DMS53 treated with DMSO at 0.1 percent for 48 hours (cell line): ENCODE data around the gene SNAI3.

ENCODE experiments used
- DNase-seq: peaks from one replicate; lab custom pipeline; 2025; ENCODE audit not compliant: unreplicated experiment; lab: John Stamatoyannopoulos, UW

SNAI3 gene

DNA sequence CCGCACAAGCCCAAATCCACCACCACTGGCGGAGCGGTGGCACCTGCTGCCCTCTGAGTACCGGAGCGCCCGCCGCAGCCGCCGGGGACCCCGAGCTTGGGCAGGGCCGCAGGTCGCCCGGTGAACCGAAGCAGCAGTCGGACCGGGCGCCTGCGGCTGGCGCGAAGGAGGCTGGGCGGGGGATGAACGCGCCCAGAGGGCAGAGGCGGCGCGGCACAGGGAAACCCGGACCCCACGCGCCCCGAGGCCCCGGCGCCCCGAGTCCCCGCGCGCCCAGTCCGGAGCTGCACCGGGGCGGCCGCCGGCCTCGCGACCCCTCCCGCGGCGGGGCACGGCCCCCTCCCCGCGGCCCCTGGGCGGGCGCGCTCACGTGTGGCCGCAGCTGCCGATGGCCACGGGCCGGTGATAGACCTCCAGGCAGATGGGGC is 19.5 kb upstream of the SNAI3 start:
- DNase-seq: no peak

DNA sequence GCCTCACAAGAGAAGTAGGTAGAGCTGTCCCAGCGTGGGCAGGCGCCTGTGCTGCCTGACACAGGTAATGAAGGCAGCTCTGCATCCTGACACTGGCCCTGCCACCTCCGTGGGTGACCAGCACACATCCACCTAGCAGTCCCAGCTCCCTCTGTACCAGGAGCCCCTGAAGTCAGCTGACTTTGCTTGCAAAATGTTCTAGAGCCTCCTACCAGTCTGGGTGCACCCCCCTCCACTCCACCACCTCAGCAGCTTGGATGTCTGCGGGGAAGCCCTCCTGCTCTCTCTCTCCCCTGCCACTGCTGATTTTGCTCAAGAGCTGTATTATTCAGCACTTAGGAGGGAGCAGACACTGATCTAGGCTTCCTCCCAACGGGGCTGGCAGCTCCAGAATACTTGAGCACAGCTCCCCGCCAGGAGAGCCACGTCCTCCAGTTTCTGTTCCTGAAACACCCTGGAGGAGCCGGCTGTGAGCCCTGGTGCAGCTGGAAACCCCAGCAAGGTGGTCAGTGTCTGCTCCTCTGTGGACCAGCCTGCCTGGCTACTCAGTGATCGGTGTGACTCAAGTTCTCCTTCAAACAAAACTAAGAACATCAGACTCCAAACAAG is 18.9 kb upstream of the SNAI3 start:
- DNase-seq: no peak

DNA sequence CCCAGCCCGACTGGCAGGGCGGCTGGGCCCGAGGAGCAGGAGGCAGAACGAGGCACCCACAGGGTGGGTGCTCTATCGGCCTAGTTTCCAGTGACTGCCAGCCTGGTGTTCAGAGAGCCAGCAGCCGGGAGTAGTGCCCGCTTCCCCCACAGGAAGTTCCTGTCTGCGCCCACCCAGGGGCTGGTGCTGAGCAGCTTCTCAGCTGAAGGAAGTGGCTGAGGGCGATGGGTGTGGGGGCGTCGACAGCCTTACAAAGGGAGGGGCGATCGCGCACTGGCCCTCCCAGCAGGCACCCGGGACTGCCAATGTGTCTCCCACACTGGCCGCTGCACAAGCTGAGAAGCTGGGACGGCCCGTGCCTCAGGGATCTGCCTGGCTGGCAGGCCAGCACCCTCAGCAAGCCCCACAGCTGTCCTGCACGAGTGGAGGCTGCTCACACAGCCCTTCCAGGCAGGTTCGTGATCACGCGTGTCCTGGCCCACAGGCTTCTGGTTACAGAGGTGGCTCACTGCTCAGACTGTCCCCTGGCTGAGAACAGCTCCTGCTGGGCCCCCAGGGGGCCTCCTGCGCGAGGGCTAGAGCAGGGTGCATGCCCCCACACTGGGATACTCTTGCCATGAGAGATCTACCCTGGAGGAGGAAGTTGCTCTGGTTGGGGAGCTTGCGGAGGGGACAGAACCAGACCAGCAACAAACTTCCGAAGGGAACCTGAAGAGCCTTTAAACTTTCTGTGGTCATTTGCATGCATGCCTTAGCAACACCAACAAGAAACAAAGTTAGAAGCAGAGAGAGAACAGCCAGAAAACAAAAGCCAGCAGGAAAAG is 17.4 kb upstream of the SNAI3 start:
- no peak for DNase-seq

DNA sequence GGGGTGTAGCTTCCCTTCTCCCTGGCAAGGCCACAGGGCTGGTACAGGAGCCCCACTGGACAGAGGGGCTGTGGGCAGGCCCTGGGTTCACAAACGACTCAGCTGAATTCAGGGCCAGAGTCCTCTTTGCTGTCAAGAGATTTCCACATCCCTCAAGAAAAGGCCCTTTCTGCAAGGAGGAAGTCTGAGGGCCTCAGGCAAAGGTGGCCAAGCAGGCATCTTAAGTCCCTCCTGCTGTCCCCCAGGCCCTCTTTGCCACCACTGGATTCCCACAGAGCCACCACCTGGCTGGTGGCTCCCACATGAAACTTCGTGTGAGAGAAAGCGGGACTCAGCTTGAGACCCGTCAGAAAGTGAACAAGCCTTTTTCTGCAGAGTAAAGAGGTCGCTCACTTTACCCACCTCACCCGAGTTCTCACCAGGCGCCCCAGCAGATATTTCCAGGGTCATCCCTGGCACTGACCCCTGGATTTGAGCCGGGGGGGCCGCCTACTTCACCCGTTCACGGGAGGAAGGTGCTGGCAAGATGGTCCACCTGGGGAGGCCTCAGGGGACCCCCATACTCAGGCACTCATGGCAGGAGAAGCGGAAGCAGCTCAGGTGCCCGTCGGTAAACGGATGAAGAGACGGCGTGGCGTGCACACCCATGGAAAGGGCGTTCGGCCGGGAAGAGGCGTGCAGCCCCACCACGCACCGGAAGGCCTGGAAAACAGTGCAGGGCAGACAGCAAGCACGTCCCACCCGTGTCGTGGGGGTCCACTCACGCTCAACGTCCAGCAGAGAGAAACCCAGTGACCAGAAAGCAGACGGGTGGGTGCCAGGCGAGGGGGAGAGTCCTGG is 16.3 kb upstream of the SNAI3 start:
- no peak for DNase-seq

DNA sequence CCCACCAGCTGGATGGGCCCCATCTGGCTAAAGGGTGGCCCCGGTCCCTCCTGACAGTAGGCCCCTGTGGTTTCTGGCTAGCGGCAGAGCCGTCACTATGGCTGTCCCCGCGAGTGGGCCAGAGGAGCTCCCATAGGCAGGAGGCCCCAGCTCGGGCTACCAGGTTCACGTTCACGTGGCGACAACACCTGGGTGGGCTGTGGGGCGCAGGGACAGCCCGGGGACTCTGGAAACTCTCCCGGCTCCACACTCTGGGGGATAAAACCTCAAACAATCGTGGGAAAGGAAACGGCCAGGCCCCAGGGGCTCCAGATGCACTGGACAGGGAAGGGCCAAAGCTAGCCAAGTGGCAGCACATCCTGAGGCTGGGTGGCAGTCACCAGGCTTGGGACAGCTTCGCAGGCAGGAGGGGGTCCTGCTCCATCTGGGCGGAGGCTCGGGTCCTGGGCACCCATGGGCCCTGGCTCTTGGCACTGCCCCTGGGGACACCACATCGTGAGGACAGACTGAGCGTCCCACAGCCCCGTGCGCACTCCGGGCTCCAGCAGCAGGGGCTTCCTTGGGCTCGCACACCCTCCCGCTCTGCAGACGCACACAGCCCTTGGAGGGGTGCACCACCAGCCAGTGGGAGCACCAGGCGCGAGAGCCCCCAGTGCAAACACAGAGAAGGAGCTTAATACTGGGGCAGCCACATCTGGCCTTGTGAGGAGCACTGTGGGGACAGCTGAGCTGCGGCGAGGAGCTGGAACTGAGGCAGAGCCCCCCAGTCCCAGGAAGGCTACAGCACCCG is 15.5 kb upstream of the SNAI3 start:
- no peak for DNase-seq

DNA sequence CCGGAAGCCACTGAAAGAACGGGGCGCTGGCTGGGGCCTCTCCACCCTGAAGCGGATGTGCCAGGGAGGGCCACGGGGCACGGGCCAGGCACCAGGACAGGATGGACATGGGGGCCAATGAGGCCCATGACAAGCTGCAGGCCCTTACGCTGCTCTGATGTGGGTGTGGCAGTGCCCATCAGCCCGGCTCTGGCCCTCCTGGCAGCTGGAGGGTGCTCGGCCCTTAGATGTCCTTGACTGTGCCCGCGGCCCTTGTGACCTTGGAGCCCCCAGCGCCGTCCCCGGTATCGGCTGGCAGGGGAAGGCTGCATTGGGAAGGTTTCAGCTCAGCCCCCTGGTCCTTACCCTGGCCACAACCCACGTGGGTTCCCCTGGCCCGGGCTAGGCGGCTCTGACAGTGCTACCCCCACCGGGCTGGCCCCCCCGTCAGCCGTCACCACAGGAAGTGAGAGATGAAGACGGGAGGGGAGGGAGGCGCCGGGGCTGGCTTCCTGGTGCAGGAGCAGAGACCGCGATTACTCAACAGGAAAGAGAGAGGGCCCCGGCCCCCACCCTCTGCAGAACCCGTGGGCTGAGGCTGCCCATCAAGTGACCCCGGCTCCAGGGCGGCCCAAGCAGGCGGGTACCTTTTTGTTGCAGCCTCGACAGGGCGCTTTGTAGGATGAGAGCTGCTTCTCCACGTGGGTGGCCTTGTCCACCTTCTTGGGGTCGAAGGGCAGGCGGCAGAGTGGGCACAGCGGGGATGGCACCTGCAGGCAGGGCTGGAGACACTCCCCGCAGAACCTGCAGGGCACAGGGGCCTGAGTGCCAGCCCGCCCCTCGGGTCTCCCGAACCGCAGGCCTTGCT is 14.6 kb upstream of the SNAI3 start:
- no peak for DNase-seq

DNA sequence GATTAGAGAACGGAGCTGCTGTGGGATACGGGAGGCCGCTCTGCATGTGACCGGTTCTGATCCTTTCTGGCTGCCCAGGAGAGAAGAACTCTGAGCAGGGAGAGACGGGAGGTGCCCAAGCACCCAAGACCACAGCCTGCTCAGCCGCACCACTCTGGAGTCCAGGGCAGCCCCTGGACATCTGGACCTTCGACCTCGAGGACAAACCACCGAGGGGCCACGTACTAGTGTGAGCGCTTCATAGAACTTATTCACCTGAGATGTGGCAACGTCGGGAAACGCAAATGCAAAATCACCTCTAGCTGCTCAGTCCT is 14.0 kb upstream of the SNAI3 start:
- no peak for DNase-seq

DNA sequence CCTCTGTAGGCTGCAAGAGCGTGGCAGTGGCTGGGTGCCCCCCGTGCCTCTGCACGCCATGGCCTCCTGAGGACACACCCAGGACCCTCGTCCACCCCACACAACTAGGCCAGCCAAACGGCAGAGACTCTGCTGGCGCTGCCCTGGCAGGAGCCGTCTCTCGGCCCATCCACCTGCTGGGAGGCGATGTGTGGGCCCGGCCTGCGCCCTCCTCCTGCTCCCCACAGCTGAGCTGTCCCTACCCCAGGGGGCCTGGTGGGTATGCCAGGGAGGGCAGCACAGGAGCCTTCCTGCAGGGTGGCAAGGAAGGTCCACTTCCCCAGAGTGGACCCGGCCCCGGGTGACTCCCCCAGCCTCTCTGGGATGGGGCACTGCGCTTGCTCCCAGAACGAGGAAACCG is 12.9 kb upstream of the SNAI3 start:
- no peak for DNase-seq

DNA sequence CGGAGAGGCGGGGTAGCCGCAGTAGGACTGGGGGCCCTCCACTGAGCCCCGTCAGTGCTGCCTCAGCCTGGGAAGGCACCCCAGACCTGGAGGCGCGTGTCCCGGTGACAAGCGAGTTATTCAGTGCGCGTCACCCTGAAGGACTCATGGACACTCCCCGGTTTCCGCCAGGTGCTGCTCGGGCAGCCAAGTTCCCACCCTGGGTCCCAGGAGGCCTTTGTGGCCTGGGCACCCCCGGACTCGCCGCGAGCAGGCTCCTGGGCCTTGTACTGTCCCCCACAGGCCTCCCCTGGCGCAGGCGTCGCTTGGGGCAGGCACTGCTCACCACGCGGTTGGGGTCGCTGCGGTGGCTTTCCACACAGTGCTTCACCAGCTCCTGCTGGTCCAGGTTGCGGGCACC is 12.3 kb upstream of the SNAI3 start:
- no peak for DNase-seq

DNA sequence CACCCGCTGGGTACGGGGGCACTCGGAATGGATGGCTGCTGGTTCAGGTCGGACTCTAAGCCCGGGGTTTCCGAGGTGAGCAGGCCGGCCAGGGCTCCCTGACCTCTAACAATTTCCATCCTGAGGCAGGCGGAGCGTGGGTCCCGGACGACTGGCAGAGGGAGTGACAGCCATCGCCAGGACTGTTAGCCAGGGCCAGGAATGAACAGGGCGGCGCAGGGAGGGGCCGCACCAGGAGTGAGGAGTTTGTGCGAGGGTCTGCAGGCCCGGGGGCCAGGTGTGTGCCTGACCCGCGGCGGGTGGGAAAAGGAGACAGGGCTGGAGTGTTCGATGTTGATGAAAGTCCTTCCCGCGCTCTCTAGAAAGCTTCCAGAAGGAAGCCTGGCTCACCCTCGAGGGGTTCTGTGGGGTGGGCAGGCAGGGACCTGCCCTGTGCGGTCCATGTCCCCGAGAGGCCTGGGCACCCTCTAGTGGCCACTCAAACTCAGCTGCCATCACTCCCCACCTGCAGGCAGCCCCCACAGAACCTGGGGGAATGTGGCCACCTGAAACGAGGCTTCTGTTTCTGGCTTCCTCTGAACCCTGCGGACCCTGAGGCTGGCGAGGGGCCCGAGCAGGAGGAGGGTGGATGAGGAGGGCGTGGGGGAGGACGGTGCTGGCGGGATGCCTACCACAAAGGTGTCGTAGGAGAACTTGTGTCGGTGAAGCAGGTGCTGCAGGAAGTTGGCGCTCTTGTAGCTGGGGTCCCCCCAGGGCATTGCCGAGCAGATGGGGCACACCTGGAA is 11.7 kb upstream of the SNAI3 start:
- no peak for DNase-seq

DNA sequence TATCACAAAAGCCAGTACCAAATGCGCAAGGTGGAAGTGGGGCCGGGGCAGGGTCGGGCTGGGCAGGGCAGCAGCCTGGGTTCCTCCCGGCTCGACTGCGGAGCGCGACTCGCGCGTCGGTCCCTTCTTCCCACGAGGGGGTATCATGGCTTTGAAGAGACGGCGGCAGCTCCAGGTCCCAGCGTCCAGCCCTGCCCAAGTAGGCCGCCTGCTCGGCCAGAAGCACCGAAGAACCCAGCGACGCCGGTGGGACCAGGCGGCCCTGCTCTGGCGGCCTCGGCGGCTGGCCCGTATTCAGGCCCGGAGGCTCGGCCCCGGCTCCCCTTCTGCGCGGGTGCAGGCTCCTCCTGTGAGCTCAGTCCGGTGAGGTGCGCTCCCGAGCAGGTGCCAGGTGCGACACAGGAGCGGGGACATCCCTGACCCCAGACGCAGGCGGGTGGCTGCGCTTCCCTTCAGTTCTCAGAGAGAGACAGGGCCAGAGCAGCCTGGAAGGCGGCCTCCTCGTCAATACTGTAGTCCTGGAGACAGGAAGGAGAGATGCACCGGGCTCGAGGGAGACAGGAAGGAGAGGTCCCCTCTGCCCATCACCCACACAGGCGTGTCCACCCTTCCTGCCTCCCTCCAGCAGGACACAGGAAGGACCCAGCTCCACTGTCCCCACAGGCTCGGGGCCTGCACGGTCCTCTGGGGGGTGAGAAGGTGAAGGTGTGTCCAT is 11.0 kb upstream of the SNAI3 start:
- no peak for DNase-seq

DNA sequence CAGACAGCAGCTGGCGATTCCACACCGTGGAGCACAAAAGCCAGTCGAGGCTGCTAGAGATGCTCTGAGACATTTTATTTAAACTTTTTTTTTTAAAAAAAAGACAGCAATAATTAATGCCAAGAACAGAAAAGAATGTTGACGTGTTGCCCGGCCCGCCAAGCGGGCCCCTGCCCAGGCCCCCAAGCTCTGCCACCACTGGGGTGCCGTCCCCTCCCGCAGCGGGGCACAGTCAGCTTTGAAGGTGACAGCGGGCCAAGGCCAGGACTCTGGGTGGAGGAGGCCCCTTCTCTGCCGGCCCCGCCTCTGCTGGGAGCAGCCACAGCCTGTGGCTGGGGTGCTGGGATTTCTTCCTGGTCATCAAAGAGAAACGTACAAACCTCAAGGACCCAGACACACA is 10.1 kb upstream of the SNAI3 start:
- DNase-seq: no peak

DNA sequence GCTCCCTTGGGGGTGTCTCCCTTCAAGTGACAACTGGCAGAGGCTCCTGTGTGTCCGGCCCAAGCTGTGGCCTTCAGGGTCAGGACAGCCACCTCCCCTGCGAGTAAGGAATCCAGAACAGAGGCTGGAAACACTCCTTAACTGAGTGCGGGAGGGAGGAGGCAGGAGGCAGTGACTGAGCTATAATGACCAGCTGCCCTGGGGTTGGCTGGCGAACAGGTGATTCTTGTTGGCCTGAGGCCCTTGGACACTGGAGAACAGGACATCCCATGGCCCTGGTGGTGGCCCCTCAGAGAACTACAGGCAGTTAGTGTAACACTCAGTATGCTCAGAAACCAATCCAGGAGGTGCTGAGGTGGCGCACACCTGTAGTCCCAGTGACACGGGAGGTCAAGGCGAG is 9.4 kb upstream of the SNAI3 start:
- DNase-seq: no peak

DNA sequence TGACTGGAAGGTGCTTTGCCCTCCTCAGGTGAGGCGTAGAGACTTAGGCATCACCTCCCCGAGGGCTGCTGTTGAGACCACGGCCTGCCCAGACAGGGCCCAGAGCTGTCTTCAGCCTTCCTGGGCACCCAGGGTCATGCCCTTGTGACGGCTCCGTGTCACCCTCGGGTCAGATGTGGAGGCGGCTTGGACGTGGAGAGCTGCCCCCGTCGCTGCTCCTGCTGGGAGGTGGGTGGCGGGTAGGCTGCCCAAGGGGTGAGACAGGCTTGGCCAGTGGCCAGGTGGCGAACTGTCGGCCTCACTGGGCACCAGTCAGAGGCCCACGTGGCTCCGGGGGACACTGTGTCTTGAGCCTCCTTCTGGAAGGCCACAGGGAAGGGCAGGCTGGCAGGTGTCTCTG is 8.9 kb upstream of the SNAI3 start:
- no peak for DNase-seq

DNA sequence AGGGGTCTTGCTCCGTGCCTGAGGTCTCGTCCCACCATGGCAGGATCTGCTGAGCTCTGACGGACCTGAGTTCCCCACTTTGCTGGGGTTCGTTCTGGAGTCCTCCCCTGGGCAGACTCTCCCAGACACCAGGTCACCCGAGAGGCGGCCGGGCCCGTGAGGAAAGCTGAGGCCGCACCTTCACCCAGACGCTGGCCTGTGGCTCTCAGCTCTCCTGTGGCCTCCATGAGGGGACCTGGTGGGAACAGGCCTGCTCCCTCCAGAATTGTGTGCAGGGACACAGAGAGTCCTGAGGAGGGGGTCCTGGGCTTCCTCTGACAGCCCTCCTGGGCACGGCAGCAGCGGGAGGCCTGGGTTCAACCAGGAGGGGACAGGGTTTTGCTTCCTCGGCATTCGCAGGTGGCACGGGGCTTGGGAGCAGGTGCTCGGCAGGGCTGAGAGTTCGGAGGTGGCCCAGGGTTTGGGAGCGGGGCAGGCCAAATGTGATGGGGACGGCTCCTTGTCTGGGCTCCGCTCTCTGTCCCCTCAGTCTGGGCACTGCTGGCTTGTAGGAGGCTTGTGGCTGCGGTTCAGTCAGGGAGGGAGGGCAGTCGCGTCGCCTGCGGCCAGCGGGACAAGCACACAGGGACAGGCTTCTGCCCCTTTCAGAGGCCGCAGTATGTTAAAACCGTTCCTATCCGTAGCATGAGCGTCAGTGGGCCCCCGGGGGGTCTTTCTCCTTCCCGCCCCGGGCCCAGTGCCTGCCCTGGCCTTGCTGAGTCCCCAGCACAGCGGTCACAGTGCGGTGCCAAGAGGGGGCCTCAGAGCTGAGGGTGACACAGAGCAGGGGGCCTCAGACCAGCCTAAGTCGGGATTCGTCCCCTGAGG is 8.1 kb upstream of the SNAI3 start:
- no peak for DNase-seq

DNA sequence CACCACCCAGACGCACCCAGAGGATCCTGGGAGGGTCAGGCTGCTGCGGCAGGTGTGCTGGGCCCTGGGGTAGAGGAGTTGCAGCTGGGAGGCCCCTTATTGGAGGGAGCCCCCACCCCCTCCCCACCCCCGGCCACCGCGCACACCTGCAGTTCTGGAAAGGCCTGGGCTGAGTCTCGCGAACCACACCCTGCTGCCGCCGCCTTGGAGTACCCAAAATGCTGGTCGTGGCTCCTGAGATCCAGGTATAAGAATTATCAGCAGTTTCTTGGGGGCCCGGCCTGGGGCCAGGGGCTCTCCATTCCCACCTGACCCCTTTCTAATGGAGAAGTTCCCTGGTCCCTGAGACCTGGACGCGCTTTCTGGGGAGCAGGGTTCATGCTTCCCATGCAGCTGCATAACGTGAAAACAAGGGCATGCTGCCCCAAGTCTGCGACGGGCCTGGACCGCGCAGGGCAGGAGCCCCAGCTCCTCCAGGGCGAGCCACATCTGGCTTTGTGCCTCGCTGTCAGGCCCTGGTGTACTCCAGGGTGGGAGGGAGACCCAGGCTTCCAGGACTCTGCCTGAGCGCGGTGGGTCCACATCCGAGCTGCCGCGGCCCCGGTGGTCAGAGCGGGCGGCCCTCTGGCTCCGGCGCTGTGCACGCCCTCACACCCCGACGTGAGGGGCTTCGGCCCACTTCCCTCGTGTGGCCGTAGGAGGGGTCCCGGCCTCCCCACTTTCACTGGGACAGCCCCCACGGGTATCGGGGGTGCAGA is 7.3 kb upstream of the SNAI3 start:
- DNase-seq: no peak

DNA sequence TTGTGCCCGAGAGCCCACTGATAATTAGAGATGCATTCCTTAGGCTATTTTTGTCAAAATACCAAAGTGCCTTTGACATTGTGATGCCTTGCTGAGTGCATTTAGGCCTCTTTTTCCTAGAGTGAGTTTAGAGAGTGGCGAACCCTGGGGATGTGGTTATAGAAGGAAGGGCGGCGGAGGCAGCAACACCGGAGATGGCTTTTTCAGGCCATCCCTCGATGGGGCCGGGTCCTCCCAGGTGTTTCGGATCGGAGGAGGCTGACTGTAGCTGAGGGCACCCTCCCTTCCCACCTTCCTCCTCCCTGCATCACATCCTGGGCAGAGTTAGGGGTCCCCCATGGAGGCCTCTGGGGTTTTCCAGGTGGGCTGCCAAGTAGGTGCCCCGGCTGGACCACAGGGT is 6.6 kb upstream of the SNAI3 start:
- no peak for DNase-seq
